ENCODE results near the gene CLEC2A. TPM values are rescaled to one million over a fixed set of nuclear protein-coding genes. Genes with fewer than 3 reads are reported as not detected.

The CLEC2A gene
- total and polyA plus RNA-seq, 8 donors, result not detected

DNA sequence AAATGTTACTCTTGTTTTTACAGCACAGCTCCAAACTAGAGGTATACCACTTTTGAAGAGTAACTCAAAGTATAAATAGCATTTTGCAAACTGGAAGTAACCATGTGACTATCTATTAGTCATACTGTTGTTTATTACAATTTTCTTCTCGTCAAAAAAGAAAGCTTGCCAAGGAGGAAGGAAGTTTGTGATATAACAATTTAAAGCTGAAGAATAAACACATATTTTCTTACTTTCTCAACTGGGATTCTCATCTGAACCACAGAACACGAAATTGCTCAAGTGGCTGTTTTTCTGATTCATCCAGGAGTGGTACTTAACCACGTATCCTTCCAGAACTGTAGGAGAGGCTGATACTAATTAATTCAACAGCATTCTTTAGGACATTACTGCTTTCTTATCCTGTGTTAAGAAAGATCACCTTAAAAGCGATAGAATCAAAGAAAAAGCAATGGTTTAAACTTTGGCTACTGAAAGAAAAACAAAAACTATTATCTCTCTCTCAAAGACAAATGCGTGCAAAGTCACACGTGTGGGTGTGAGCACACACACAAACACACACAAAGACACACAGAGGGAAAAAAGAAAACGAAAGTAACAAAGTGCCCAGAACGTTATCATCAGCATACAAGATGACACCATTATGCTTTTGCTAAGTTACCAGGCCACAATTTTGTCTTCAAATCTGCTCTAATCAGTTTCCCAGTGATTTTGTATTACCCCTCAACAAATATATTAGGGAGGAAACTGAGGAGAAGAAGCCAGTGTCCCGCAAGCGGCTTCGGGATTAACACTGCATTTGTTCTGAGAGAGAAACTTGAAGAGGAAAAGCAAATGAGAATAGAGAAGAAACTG, 62.6 kb downstream of the CLEC2A start, which contains the start of gene CLEC2B:
TSS of gene CLEC2B (minus strand) at position 48 of the 855 bp plus-strand sequence.
- Histone ChIP-seq H3K27me3 (no peaks in the 10 kb centered on the region), H3K9me3 (no peaks in the 10 kb centered on the region), H3K36me3 (no peaks in the 10 kb centered on the region), H3K4me1 (peaks cover 4 to 35% of the 10 kb centered on the region in 2 donors), H3K4me3 (peak within 1 kb of the TSS; percentile 22 to 57), H3K27ac (peak within 1 kb of the TSS; percentile 91 to 92)
- intact Hi-C loops (cut with DNase I), result no loop called here
- DNase-seq (peak in 2 of 4 donors; percentile 54 to 58), ATAC-seq (peak; percentile 84)
- no peak for TF ChIP-seq CTCF (IDR thresholded peaks at IDR 0.05)

GRCh38 chr12:9868951-9869306, 63.2 kb downstream of the CLEC2A start:
- Histone ChIP-seq H3K4me3 (peak overlapping the region; percentile 22 to 57), H3K4me1 (peaks cover 4 to 35% of the 10 kb centered on the region in 2 donors), H3K27me3 (no peaks in the 10 kb centered on the region), H3K36me3 (no peaks in the 10 kb centered on the region), H3K9me3 (peaks cover 0 to 5% of the 10 kb centered on the region in 2 donors), H3K27ac (peak overlapping the region; percentile 91 to 92)
- intact Hi-C loops (cut with DNase I), result no loop called here
- DNase-seq, result no peak
- no peak for TF ChIP-seq CTCF (IDR thresholded peaks at IDR 0.05)
- ATAC-seq, result no peak

DNA sequence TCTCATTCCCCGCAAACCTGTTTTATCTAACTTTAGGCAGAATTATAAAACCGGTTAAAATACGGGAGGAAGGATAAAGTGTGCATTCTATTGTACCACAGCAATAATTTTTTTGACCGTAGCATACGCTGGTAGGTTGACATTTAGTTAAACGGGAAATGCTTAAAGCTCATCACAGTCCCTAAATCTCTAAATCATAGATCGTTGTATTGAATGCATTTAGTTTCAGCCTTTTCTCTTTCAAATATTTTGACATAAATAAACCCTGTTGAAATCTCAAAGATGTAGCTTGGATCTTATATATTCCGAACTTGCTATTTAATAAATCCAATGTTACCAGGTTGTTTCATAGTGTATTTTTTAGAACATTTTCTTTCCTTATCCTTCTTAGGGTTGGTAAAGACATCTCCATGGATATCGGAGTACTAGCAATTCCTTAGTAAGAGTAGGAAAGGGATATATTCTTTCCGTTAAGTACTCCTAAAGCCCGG, 63.8 kb downstream of the CLEC2A start:
- no peak for DNase-seq
- H3K36me3 ChIP-seq, result no peaks in the 10 kb centered on the region
- peaks cover 4 to 35% of the 10 kb centered on the region in 2 donors for H3K4me1 ChIP-seq
- no peak for TF ChIP-seq CTCF (IDR thresholded peaks at IDR 0.05)
- peaks cover 0 to 10% of the 10 kb centered on the region in 2 donors for H3K9me3 ChIP-seq
- intact Hi-C loops (cut with DNase I), result no loop called here
- H3K27me3 ChIP-seq, result no peaks in the 10 kb centered on the region
- H3K27ac ChIP-seq, result peak overlapping the region; percentile 91 to 92
- ATAC-seq, result no peak
- peak overlapping the region; percentile 22 to 57 for H3K4me3 ChIP-seq

- Histone ChIP-seq H3K27me3 (no peaks in the 10 kb centered on the region), H3K4me1 (peaks cover 4 to 35% of the 10 kb centered on the region in 2 donors), H3K9me3 (peaks cover 0 to 13% of the 10 kb centered on the region in 2 donors), H3K36me3 (no peaks in the 10 kb centered on the region), H3K4me3 (peak overlapping the region; percentile 22 to 57), H3K27ac (peak overlapping the region; percentile 91 to 92)
- TF ChIP-seq CTCF (IDR thresholded peaks at IDR 0.05), result no peak
- intact Hi-C loops (cut with DNase I), result no loop called here
- no peak for ATAC-seq
- no peak for DNase-seq
These were observed 64.6 kb downstream of the CLEC2A start for GRCh38 chr12:9867531-9867930.

- no peak for DNase-seq
- ATAC-seq, result no peak
- H3K9me3 ChIP-seq, result peaks cover 0 to 13% of the 10 kb centered on the region in 2 donors
- peak overlapping the region; percentile 22 to 57 for H3K4me3 ChIP-seq
- intact Hi-C loops (cut with DNase I), result no loop called here
- H3K27ac ChIP-seq, result peak overlapping the region; percentile 91 to 92
- no peaks in the 10 kb centered on the region for H3K36me3 ChIP-seq
- H3K4me1 ChIP-seq, result peaks cover 4 to 35% of the 10 kb centered on the region in 2 donors
- TF ChIP-seq CTCF (IDR thresholded peaks at IDR 0.05), result no peak
- H3K27me3 ChIP-seq, result no peaks in the 10 kb centered on the region
These were observed 65.3 kb downstream of the CLEC2A start for GRCh38 chr12:9866860-9867269.

All from left lung (tissue), 10 donors.